Tibial nerve (tissue), 3 donors: ENCODE results near the gene OLR1.

Experiments
- CTCF ChIP-seq, 5 experiments: fragments of 200-600 bp in 3 of 5; fragments of 450-650 bp in 2 of 5; sonication (generic) in 3 of 5; IDR thresholded peaks; one replicate each; pipeline ENCODE4 v1.5.1; 2016 to 2019; ENCODE audit warnings: antibody characterized with exemption in 5 of 5, mild to moderate bottlenecking in 3 of 5, moderate library complexity in 2 of 5
- POLR2A ChIP-seq, 2 donors: fragments of 450-650 bp; IDR thresholded peaks; one replicate each; pipeline ENCODE4 v1.6.1; 2017; ENCODE audit warnings: antibody characterized with exemption in 2 of 2, mild to moderate bottlenecking in 2 of 2, moderate library complexity in 2 of 2

GRCh38 chr12:10197879-10198278 is 25.9 kb upstream of the OLR1 start:
- TF ChIP-seq CTCF (IDR thresholded peaks at IDR 0.05) (no peak), POLR2A (IDR thresholded peaks at IDR 0.05) (no peak)
